AG09319 (cell line): Measurements from ENCODE around the gene TICRR.

ENCODE experiments used
- DNase-seq: peaks from one replicate; pipeline ENCODE4 v3.0.0-alpha.2; 2010; ENCODE audit warnings: low read depth; ENCODE audit errors: extremely low read depth
- TF ChIP-seq, protein P1 (sequence below): IDR thresholded peaks from 2 replicates; pipeline ENCODE4 v1.5.1; 2011; ENCODE audit warnings: low read depth, mild to moderate bottlenecking, inconsistent platforms, low read length, moderate library complexity

Gene TICRR

DNA sequence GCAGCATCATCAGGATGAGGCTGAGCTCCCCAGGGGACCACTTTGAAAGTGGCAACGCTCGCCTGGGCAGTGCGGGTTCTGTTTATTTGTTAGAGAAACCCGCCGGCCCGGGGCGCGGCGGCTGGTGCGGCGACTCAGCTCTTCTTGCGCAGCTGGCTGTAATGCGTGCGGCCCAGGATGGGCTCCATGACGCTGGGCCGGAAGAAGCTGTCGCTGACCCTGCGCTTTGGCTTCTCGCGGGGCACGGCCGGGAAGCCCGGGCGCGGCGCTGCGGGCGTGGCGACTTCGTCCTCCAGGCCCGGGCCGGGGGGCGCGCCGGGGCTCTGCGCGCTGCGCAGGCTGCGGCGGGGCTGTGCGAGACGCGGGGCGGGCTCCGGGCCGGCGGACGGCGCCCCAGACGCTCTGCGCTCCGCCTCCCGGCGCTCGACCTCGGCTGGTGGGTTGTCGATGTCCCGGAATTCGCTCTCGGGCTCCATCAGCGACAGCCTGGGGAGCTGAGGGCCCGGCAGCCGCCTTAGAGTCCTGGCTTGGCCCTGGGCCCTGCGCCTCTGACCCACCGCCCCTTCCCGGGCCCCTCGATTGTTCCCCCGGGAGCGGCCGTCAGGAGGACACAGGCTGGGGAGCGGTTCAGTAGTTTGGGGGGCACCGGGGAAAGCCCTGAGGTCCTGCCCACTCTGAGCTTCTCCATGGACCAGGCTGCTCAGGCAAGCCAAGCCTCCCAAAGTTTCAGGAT is 90.3 kb downstream of the TICRR start:
- TF ChIP-seq, protein P1, sequence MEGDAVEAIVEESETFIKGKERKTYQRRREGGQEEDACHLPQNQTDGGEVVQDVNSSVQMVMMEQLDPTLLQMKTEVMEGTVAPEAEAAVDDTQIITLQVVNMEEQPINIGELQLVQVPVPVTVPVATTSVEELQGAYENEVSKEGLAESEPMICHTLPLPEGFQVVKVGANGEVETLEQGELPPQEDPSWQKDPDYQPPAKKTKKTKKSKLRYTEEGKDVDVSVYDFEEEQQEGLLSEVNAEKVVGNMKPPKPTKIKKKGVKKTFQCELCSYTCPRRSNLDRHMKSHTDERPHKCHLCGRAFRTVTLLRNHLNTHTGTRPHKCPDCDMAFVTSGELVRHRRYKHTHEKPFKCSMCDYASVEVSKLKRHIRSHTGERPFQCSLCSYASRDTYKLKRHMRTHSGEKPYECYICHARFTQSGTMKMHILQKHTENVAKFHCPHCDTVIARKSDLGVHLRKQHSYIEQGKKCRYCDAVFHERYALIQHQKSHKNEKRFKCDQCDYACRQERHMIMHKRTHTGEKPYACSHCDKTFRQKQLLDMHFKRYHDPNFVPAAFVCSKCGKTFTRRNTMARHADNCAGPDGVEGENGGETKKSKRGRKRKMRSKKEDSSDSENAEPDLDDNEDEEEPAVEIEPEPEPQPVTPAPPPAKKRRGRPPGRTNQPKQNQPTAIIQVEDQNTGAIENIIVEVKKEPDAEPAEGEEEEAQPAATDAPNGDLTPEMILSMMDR: no peak
- DNase-seq: no peak

DNA sequence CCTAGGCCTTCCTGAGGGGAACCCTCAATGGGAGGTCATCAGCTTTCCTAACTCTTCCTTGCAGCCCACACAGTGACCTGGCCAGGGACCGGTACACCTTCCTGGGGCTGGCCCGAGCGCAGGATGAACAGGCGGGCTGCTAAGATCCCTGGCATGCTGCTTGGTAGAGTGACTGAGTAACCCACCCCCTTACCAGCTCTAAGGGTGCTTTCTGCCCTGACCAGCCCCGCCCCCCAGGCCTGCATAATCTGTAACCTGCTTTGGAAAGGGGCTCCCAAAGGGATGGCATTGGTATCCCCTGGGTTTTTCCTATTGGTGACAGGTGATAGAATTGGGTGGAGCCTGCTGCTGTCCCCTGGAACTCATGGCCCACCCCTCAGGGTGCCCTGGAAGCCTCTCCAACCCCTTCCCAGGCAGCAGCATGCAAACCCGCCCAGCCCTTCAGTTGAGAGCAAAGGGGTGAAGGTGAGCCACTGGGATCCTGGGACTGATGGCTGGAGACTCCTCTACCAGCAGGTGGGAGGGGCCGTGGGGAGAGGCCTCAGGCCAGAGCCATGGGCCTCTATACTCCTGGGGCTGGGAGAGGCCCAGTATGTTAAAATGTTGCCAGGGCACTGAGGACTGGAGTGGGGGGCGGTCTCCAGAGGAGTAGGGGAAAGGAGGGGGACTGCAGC is 91.1 kb downstream of the TICRR start:
- DNase-seq: no peak
- TF ChIP-seq, protein P1: no peak

DNA sequence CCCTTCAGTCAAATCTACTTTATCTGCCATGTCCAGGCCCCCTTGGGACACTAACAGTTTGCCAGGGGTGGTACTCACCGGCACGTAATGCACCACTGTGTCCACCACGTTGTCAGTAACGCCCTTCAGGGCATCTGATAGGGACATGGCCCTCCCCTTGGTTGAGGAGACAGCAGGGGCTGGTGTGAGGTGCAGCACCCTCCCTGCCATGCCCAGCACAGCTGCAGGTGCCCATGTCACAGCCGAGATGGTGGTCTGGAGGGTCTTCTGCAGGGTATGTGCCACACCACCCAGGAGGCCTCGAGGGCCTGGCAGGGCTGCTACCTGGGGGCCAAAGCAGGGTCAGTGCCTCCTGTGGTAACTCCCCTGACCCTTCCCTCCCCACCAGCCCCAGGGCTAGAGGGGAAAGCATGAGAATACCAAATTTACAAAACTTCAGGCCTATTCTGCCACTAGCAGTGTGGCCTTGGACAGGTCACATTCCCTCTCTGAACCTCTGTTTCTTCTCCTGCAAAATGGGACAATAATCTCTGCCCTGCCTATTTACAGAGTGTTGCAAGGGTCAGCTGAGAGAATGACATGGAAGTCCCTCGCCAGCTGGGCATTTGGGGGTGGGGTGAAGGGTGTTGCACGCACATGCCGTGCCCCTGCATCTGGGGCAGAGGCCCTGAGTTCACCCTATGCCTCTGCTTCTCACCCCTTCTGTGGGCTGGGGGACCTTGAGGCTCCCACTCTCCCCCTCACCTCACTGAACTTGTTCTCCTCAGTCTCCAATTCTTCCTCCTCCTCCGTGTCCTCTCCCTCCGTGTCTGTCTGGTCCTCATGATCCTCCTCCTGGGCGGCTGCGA is 91.8 kb downstream of the TICRR start:
- DNase-seq: no peak
- TF ChIP-seq, protein P1: no peak

DNA sequence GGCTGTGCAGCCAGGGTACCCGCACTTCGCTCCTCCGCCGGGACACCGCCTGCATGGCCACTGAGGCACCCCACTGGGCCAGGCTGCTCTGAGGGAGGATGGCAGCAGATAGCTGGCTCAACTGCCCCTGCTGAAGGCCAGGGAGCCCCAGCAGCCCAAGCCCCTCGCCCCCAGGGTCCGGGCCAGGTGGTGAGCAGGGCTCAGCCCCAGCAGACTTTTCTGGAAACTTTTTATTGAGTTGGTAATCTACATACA is 92.4 kb downstream of the TICRR start:
- TF ChIP-seq, protein P1: no peak
- no peak for DNase-seq

DNA sequence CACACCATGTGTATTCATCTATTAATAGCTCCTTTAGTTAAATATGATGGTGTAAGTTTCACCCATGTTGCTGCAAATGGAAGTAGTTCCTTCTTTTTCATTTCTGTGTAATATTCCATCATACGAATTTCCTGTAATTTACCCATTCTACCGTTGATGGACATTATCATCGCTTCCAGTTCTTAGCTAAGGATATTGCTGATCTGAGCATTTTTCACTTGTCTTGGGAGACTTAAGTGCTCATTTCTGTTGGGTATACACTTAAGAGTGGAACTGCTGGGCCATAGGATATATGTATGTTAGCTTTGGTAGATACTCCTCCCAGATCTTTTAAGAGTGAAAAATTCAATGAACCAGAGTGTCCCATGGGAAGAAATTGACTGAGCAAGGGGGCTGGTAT is 92.9 kb downstream of the TICRR start:
- TF ChIP-seq, protein P1: no peak
- no peak for DNase-seq

DNA sequence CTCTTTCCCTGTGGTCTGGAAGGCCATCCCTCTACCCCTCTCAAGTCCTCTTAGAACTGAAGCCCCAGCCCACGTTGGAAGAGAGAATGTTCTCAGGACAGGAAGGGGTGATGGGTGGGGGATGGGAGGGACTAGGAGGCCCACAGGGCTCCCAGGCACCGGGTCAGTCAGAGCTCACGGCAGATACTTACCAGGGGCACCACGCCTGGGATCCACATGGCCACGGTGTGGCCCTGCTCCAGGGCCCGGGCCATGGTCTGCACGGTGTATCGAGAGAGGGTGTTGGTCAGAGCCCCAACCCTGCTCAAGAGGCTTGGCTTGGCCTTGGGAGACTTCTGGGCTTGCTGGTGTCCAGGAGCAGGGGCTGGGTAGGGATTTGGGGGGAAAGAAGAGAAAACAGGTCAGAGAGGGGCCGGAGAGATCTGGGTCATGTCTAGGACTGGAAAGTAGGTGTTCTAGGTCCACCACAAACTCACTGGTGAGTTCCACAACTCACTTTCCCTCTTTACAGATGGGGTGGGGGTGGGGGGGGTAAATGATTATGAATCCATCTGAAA is 94.1 kb downstream of the TICRR start:
- TF ChIP-seq, protein P1: no peak
- DNase-seq: no peak
